ENCODE data around the gene OIT3. TPM values are rescaled to one million over a fixed set of nuclear protein-coding genes. Genes with fewer than 3 reads are reported as not detected.

Gene OIT3
- total RNA-seq, 1 donor from 2014 or later: 5.5 TPM

DNA sequence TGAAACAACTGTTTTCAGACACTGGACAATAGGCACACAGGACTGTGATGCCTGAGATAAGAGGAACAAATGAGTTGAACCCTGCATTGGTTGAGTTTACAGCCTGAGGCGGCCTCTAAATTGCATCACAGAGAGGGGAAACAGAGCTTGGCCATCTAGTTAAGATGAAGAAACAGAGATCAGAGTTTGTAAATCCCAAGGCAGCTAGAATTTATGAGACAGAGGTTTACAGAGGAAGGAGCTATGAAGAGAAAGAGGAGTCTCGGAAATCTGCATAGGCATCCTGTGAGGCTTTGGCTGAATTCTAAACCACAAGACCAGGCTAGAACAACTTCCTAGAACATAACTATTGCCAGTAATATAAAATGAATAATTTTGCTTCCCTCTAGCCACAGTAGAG, 41.0 kb upstream of the OIT3 start:
- no peak for DNase-seq (ENCODE audit: low spot score)
- H3K36me3 Mint-ChIP-seq (ENCODE audit: low read depth, unreplicated experiment): peaks cover 3% of the 10 kb centered on the region
- TF ChIP-seq, protein P1, sequence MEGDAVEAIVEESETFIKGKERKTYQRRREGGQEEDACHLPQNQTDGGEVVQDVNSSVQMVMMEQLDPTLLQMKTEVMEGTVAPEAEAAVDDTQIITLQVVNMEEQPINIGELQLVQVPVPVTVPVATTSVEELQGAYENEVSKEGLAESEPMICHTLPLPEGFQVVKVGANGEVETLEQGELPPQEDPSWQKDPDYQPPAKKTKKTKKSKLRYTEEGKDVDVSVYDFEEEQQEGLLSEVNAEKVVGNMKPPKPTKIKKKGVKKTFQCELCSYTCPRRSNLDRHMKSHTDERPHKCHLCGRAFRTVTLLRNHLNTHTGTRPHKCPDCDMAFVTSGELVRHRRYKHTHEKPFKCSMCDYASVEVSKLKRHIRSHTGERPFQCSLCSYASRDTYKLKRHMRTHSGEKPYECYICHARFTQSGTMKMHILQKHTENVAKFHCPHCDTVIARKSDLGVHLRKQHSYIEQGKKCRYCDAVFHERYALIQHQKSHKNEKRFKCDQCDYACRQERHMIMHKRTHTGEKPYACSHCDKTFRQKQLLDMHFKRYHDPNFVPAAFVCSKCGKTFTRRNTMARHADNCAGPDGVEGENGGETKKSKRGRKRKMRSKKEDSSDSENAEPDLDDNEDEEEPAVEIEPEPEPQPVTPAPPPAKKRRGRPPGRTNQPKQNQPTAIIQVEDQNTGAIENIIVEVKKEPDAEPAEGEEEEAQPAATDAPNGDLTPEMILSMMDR (IDR thresholded peaks at IDR 0.05; ENCODE audit: unreplicated experiment): no peak
- no peaks in the 10 kb centered on the region for H3K9me3 Mint-ChIP-seq (ENCODE audit: unreplicated experiment)
- H3K4me3 Mint-ChIP-seq (ENCODE audit: unreplicated experiment): no peak overlapping the region
- H3K27me3 Mint-ChIP-seq (ENCODE audit: unreplicated experiment): peaks cover 1% of the 10 kb centered on the region
- H3K27ac Mint-ChIP-seq (ENCODE audit: unreplicated experiment): no peak overlapping the region
- no peaks in the 10 kb centered on the region for H3K4me1 Mint-ChIP-seq (ENCODE audit: unreplicated experiment)

DNA sequence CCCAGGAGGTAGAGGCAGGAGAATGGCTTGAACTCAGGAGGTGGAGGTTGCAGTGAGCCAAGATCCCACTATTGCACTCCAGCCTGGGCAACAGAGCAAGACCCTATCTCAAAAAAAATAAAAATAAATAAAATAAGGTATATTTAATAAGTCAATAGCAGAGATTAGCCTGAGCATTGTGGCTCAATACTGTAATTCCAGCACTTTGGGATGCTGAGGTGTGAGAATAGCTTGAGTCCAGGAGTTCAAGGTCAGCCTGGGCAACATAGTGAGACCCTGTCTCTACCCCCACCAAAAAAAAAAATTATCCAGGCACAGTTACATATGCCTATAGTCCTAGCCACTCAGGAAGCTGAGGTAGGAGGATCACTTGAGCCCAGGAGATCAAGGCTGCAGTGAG, 38.4 kb upstream of the OIT3 start:
- no peaks in the 10 kb centered on the region for H3K4me1 Mint-ChIP-seq (ENCODE audit: unreplicated experiment)
- no peak overlapping the region for H3K4me3 Mint-ChIP-seq (ENCODE audit: unreplicated experiment)
- H3K36me3 Mint-ChIP-seq (ENCODE audit: low read depth, unreplicated experiment): no peaks in the 10 kb centered on the region
- H3K9me3 Mint-ChIP-seq (ENCODE audit: unreplicated experiment): no peaks in the 10 kb centered on the region
- H3K27ac Mint-ChIP-seq (ENCODE audit: unreplicated experiment): no peak overlapping the region
- DNase-seq (ENCODE audit: low spot score): no peak
- H3K27me3 Mint-ChIP-seq (ENCODE audit: unreplicated experiment): peaks cover 1% of the 10 kb centered on the region
- TF ChIP-seq, protein P1 (IDR thresholded peaks at IDR 0.05; ENCODE audit: unreplicated experiment): no peak

- peaks cover 1% of the 10 kb centered on the region for H3K27me3 Mint-ChIP-seq (ENCODE audit: unreplicated experiment)
- H3K27ac Mint-ChIP-seq (ENCODE audit: unreplicated experiment): no peak overlapping the region
- TF ChIP-seq, protein P1 (IDR thresholded peaks at IDR 0.05; ENCODE audit: unreplicated experiment): no peak
- no peak for DNase-seq (ENCODE audit: low spot score)
- no peaks in the 10 kb centered on the region for H3K36me3 Mint-ChIP-seq (ENCODE audit: low read depth, unreplicated experiment)
- no peaks in the 10 kb centered on the region for H3K4me1 Mint-ChIP-seq (ENCODE audit: unreplicated experiment)
- H3K4me3 Mint-ChIP-seq (ENCODE audit: unreplicated experiment): no peak overlapping the region
- no peaks in the 10 kb centered on the region for H3K9me3 Mint-ChIP-seq (ENCODE audit: unreplicated experiment)
Observed at GRCh38 chr10:72855790-72856189, 37.7 kb upstream of the OIT3 start.

DNA sequence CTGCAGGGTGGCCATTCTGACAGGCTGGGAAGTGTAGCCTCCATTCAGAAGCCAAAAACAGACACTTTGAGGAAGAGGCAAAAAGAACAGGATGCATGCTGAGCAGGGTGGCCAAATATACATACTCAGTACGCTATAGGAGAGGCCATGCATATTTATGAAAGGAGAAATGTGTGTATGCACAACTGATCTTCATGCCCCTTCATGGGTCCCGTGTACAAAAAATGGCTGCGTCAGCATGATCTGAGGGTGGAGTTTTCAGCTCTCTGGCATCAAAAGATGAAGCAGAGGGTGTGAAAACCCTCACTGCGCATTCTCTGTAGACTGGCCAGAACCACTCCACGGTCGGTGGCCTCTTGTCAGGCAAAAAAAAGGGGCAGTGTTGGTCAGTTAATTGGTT, 35.5 kb upstream of the OIT3 start:
- TF ChIP-seq, protein P1 (IDR thresholded peaks at IDR 0.05; ENCODE audit: unreplicated experiment): no peak
- Mint-ChIP-seq H3K9me3 (ENCODE audit: unreplicated experiment) (no peaks in the 10 kb centered on the region), H3K27ac (ENCODE audit: unreplicated experiment) (no peak overlapping the region), H3K27me3 (ENCODE audit: unreplicated experiment) (no peaks in the 10 kb centered on the region), H3K4me3 (ENCODE audit: unreplicated experiment) (no peak overlapping the region), H3K4me1 (ENCODE audit: unreplicated experiment) (no peaks in the 10 kb centered on the region), H3K36me3 (ENCODE audit: low read depth, unreplicated experiment) (peaks cover 3% of the 10 kb centered on the region)
- DNase-seq (ENCODE audit: low spot score): no peak

- Mint-ChIP-seq H3K4me3 (ENCODE audit: unreplicated experiment) (no peak overlapping the region), H3K4me1 (ENCODE audit: unreplicated experiment) (no peaks in the 10 kb centered on the region), H3K36me3 (ENCODE audit: low read depth, unreplicated experiment) (peaks cover 9% of the 10 kb centered on the region), H3K27ac (ENCODE audit: unreplicated experiment) (no peak overlapping the region), H3K9me3 (ENCODE audit: unreplicated experiment) (no peaks in the 10 kb centered on the region), H3K27me3 (ENCODE audit: unreplicated experiment) (peaks cover 1% of the 10 kb centered on the region)
- DNase-seq (ENCODE audit: low spot score): no peak
- TF ChIP-seq, protein P1 (IDR thresholded peaks at IDR 0.05; ENCODE audit: unreplicated experiment): no peak
Observed at GRCh38 chr10:72862957-72863356, 30.6 kb upstream of the OIT3 start.
